Activated T-helper 1 cell treated with anti-CD3 and anti-CD28 coated beads, Interleukin-12 subunit alpha, Interleukin-12 subunit beta, Interleukin-2, Interleukin-4 antibody, amounts not matched to agents 30 ng/mL and 10 ng/mL and 1 ng/mL, durations not matched to agents 14 hours and 24 hours and 36 hours (primary cell): Measurements from ENCODE around the gene SPTB. TPM values are rescaled to one million over a fixed set of nuclear protein-coding genes. Genes with fewer than 3 reads are reported as not detected.

Experiments used
- DNase-seq: peaks from one replicate; pipeline ENCODE4 v3.0.0; 2021; ENCODE audit warnings: low spot score
- H3K27ac Mint-ChIP-seq: one replicate; pipeline ENCODE4 v1.8.0; 2021; ENCODE audit warnings: mild to moderate bottlenecking, mixed read lengths
- H3K27me3 Mint-ChIP-seq: one replicate; pipeline ENCODE4 v1.8.0; 2022; ENCODE audit warnings: mild to moderate bottlenecking, moderate library complexity, mixed read lengths; ENCODE audit not compliant: insufficient read depth
- H3K36me3 Mint-ChIP-seq: one replicate; pipeline ENCODE4 v1.8.0; 2021; ENCODE audit warnings: low read depth, mixed read lengths
- H3K4me1 Mint-ChIP-seq: one replicate; pipeline ENCODE4 v1.8.0; 2021; ENCODE audit warnings: low read depth, mixed read lengths
- H3K4me3 Mint-ChIP-seq: one replicate; pipeline ENCODE4 v1.8.0; 2021; ENCODE audit warnings: mild to moderate bottlenecking, moderate library complexity, mixed read lengths
- H3K9me3 Mint-ChIP-seq: one replicate; pipeline ENCODE4 v1.8.0; 2021; ENCODE audit warnings: mixed read lengths
- intact Hi-C: fragments of 100-400 bp; cut with micrococcal nuclease; formaldehyde crosslinking; loops from one replicate; pipeline ENCODE4 v1.15.1; 2024
- total RNA-seq: library from RNA; stranded (reverse); gene quantifications from 2 replicates; pipeline ENCODE4 v1.2.3, GENCODE V29; 2022

SPTB gene
- total RNA-seq, 1 donor from 2014 or later = not detected

- Mint-ChIP-seq H3K27ac (no peak overlapping the region), H3K4me3 (no peak overlapping the region), H3K4me1 (peaks cover 20% of the 10 kb centered on the region), H3K36me3 (no peaks in the 10 kb centered on the region), H3K9me3 (no peaks in the 10 kb centered on the region), H3K27me3 (no peaks in the 10 kb centered on the region)
- no peak for DNase-seq
- intact Hi-C loops = loop anchor here (10.0 kb wide), 1 partner anchor 225 kb away; the partner anchor contains the start of genes HSPA2 and PPP1R36
Observed at GRCh38 chr14:64769096-64770020, 110.3 kb downstream of the SPTB start.

- H3K4me3 Mint-ChIP-seq = no peak overlapping the region
- H3K9me3 Mint-ChIP-seq = no peaks in the 10 kb centered on the region
- no peak overlapping the region for H3K27ac Mint-ChIP-seq
- H3K27me3 Mint-ChIP-seq = no peaks in the 10 kb centered on the region
- DNase-seq = no peak
- no peaks in the 10 kb centered on the region for H3K36me3 Mint-ChIP-seq
- intact Hi-C loops = loop anchor here (10.0 kb wide), 1 partner anchor 224 kb away; the partner anchor contains the start of genes HSPA2 and PPP1R36
- peaks cover 26% of the 10 kb centered on the region for H3K4me1 Mint-ChIP-seq
Observed at GRCh38 chr14:64768401-64769095, 111.2 kb downstream of the SPTB start.

- Mint-ChIP-seq H3K27ac (peak overlapping the region; percentile 20), H3K36me3 (no peaks in the 10 kb centered on the region), H3K27me3 (peaks cover 4% of the 10 kb centered on the region), H3K9me3 (no peaks in the 10 kb centered on the region), H3K4me3 (no peak overlapping the region), H3K4me1 (peaks cover 34% of the 10 kb centered on the region)
- intact Hi-C loops = loop anchor here (10.0 kb wide), 1 partner anchor 223 kb away; the partner anchor contains the start of genes HSPA2 and PPP1R36
- DNase-seq = no peak
Observed at GRCh38 chr14:64767215-64767964, 112.3 kb downstream of the SPTB start.

GRCh38 chr14:64766430-64767151 is 113.1 kb downstream of the SPTB start:
- no peak for DNase-seq
- H3K4me3 Mint-ChIP-seq = no peak overlapping the region
- H3K27ac Mint-ChIP-seq = no peak overlapping the region
- no peaks in the 10 kb centered on the region for H3K9me3 Mint-ChIP-seq
- intact Hi-C loops = loop anchor here (10.0 kb wide), 1 partner anchor 222 kb away; the partner anchor contains the start of genes HSPA2 and PPP1R36
- peaks cover 42% of the 10 kb centered on the region for H3K4me1 Mint-ChIP-seq
- peaks cover 7% of the 10 kb centered on the region for H3K27me3 Mint-ChIP-seq
- H3K36me3 Mint-ChIP-seq = peaks cover 2% of the 10 kb centered on the region

GRCh38 chr14:64765740-64766302 is 113.9 kb downstream of the SPTB start:
- peaks cover 44% of the 10 kb centered on the region for H3K4me1 Mint-ChIP-seq
- peaks cover 9% of the 10 kb centered on the region for H3K27me3 Mint-ChIP-seq
- no peak overlapping the region for H3K4me3 Mint-ChIP-seq
- H3K27ac Mint-ChIP-seq = peak overlapping the region; percentile 25
- intact Hi-C loops = loop anchor here (10.0 kb wide), 1 partner anchor 221 kb away; the partner anchor contains the start of genes HSPA2 and PPP1R36
- H3K9me3 Mint-ChIP-seq = no peaks in the 10 kb centered on the region
- H3K36me3 Mint-ChIP-seq = peaks cover 2% of the 10 kb centered on the region
- no peak for DNase-seq

- H3K4me3 Mint-ChIP-seq = peak overlapping the region; percentile 27
- intact Hi-C loops = loop anchor here (1.0 to 10.0 kb wide), 3 partner anchors 94 to 220 kb away; partner anchors contain the start of genes HSPA2 and PPP1R36
- peaks cover 52% of the 10 kb centered on the region for H3K4me1 Mint-ChIP-seq
- no peaks in the 10 kb centered on the region for H3K9me3 Mint-ChIP-seq
- no peak overlapping the region for H3K27ac Mint-ChIP-seq
- peaks cover 2% of the 10 kb centered on the region for H3K36me3 Mint-ChIP-seq
- peaks cover 13% of the 10 kb centered on the region for H3K27me3 Mint-ChIP-seq
- peak; percentile 56 for DNase-seq
Observed at GRCh38 chr14:64764641-64765520, 114.8 kb downstream of the SPTB start.

- Mint-ChIP-seq H3K9me3 (no peaks in the 10 kb centered on the region), H3K36me3 (peaks cover 2% of the 10 kb centered on the region), H3K4me3 (no peak overlapping the region), H3K27ac (no peak overlapping the region), H3K27me3 (peaks cover 13% of the 10 kb centered on the region), H3K4me1 (peaks cover 57% of the 10 kb centered on the region)
- intact Hi-C loops = loop anchor here (1.0 to 10.0 kb wide), 3 partner anchors 93 to 219 kb away; partner anchors contain the start of genes HSPA2 and PPP1R36
- DNase-seq = no peak
Observed at GRCh38 chr14:64763801-64764621, 115.7 kb downstream of the SPTB start.

GRCh38 chr14:64763085-64763782 is 116.5 kb downstream of the SPTB start:
- Mint-ChIP-seq H3K27ac (no peak overlapping the region), H3K9me3 (no peaks in the 10 kb centered on the region), H3K4me3 (no peak overlapping the region), H3K4me1 (peaks cover 65% of the 10 kb centered on the region), H3K27me3 (peaks cover 13% of the 10 kb centered on the region), H3K36me3 (peaks cover 2% of the 10 kb centered on the region)
- intact Hi-C loops = loop anchor here (5.0 to 10.0 kb wide), 2 partner anchors 129 to 218 kb away; partner anchors contain the start of genes HSPA2 and PPP1R36
- no peak for DNase-seq

- Mint-ChIP-seq H3K36me3 (peaks cover 2% of the 10 kb centered on the region), H3K4me1 (peaks cover 68% of the 10 kb centered on the region), H3K27ac (no peak overlapping the region), H3K9me3 (no peaks in the 10 kb centered on the region), H3K4me3 (no peak overlapping the region), H3K27me3 (peaks cover 14% of the 10 kb centered on the region)
- intact Hi-C loops = loop anchor here (5.0 to 10.0 kb wide), 2 partner anchors 130 to 218 kb away; partner anchors contain the start of genes HSPA2 and PPP1R36
- DNase-seq = no peak
Observed at GRCh38 chr14:64762044-64763034, 117.4 kb downstream of the SPTB start.
